ENCODE measurements around the gene SNTG2. TPM values are rescaled to one million over a fixed set of nuclear protein-coding genes. Genes with fewer than 3 reads are reported as not detected.

Gene SNTG2
- total and polyA plus RNA-seq, 10 of the 15 experiments (the other 5 are each of a cell fraction or from before 2014, with no cell fraction given): not detected

DNA sequence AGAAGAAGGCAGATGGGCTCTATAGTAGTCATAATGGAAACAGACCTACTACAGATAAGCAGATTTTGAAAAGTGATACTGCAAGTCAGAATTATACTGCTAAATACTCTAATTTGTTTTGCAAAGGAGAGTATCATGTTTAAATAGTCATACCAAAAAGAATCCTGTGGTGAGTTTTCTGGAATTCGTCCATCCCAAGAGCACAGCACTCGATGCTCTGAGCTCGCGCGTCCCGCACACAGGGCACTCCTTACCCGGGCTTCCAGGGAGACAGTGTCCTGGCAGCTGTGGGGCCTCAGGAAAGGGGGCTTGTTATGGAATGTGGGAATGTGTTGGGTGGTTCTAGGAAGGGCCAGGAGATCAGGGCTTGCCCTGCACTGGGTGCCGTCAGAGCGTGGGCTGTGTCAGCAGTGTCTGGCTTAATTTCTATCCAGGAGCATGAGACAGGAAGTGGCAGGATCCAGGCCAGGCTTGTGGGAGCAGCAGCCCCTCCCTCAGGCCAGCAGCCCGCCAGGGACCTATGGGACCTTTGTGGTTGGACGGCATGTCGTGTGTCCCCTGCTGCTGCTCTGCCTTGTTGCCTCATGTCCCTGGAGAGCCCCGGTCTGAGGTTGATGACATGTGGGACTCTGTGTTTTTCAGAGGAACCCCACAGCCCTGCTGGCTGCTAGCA, 269.4 kb downstream of the SNTG2 start:
- Histone ChIP-seq H3K9ac (ENCODE audit: control insufficient read depth, insufficient read depth, low read length) (no peak overlapping the region), H3K4me1 (ENCODE audit: control insufficient read depth, insufficient read depth, low read length) (no peaks in the 10 kb centered on the region), H2AFZ (ENCODE audit: control insufficient read depth, low read depth, low read length) (no peak overlapping the region), H3K79me2 (ENCODE audit: control insufficient read depth, insufficient read depth, low read length) (no peaks in the 10 kb centered on the region), H3K9me3 (replicated peaks; ENCODE audit: control insufficient read depth, insufficient read depth, low read length) (no peaks in the 10 kb centered on the region; the same call in 2 of the 3 replicates), H3K27ac (ENCODE audit: control insufficient read depth, insufficient read depth) (no peak overlapping the region), H3K4me3 (no peak overlapping the region), H3K36me3 (ENCODE audit: control insufficient read depth in 2 of 2, insufficient read depth in 2 of 2, low read length in 1 of 2) (no peaks in the 10 kb centered on the region), H3K27me3 (replicated peaks in 1 of 2; ENCODE audit: control insufficient read depth in 2 of 2, insufficient read depth in 2 of 2, low read length in 1 of 2) (no peaks in the 10 kb centered on the region), H3K4me2 (ENCODE audit: control insufficient read depth, insufficient read depth) (no peak overlapping the region), H4K20me1 (ENCODE audit: control insufficient read depth, insufficient read depth) (no peaks in the 10 kb centered on the region)
- SMC1A ChIA-PET (ENCODE audit: uncharacterized antibody, unreplicated experiment): no interaction called here
- WGBS (ENCODE audit: insufficient coverage, insufficient replicate concordance, low lambda C conversion rate, missing lambda C conversion rate): 49% methylated on average over 13 of the region's 13 CpGs
- POLR2A ChIA-PET: no interaction called here
- CTCF ChIA-PET: no interaction called here
- no TSS peak for BruUV-seq (replicated peaks)
- FAIRE-seq: no peak
- DNase-seq (ENCODE audit: low read depth, low spot score): no peak
- RAD21 ChIA-PET (ENCODE audit: unreplicated experiment): no interaction called here
- no peak for TF ChIP-seq RFX5 (IDR thresholded peaks at IDR 0.05; ENCODE audit: low read depth, low read length)
- intact Hi-C loops (cut with micrococcal nuclease; ENCODE audit: unreplicated experiment) (no loop called here), in situ Hi-C loops (cut with MboI) (no loop called here)
- ATAC-seq: no peak

DNA sequence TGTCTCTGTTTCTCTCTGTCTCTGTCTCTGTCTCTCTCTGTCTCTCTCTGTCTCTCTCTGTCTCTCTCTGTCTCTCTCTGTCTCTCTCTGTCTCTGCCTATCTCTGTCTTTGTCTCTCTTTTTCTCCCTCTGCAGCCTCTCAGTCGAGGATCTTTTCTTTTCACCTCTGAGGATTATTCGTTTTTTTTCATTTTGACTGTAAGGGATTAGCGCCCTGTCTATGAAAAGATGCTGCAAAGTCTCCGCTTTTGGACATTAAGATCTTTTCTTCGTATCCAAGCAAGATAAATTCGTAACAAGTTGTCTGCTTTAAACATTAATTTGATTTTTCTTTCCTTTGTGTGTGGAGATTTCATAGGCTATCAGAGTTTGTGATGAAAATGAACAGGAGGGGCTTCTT, 271.4 kb downstream of the SNTG2 start:
- Histone ChIP-seq H2AFZ (ENCODE audit: control insufficient read depth, low read depth, low read length) (no peak overlapping the region), H4K20me1 (ENCODE audit: control insufficient read depth, insufficient read depth) (no peaks in the 10 kb centered on the region), H3K36me3 (ENCODE audit: control insufficient read depth in 2 of 2, insufficient read depth in 2 of 2, low read length in 1 of 2) (no peaks in the 10 kb centered on the region), H3K9me3 (replicated peaks; ENCODE audit: control insufficient read depth, insufficient read depth, low read length) (no peaks in the 10 kb centered on the region; the same call in 2 of the 3 replicates), H3K27me3 (replicated peaks in 1 of 2; ENCODE audit: control insufficient read depth in 2 of 2, insufficient read depth in 2 of 2, low read length in 1 of 2) (no peaks in the 10 kb centered on the region), H3K27ac (ENCODE audit: control insufficient read depth, insufficient read depth) (no peak overlapping the region), H3K4me2 (ENCODE audit: control insufficient read depth, insufficient read depth) (no peak overlapping the region), H3K79me2 (ENCODE audit: control insufficient read depth, insufficient read depth, low read length) (no peaks in the 10 kb centered on the region), H3K4me1 (ENCODE audit: control insufficient read depth, insufficient read depth, low read length) (no peaks in the 10 kb centered on the region), H3K4me3 (no peak overlapping the region), H3K9ac (ENCODE audit: control insufficient read depth, insufficient read depth, low read length) (no peak overlapping the region)
- ChIA-PET POLR2A (no interaction called here), RAD21 (ENCODE audit: unreplicated experiment) (no interaction called here), SMC1A (ENCODE audit: uncharacterized antibody, unreplicated experiment) (no interaction called here), CTCF (no interaction called here)
- 47% methylated on average over 6 of the region's 6 CpGs for WGBS (ENCODE audit: insufficient coverage, insufficient replicate concordance, low lambda C conversion rate, missing lambda C conversion rate)
- DNase-seq (ENCODE audit: low read depth, low spot score) (no peak), ATAC-seq (no peak), FAIRE-seq (no peak)
- in situ Hi-C loops (cut with MboI): no loop called here
- intact Hi-C loops (cut with micrococcal nuclease; ENCODE audit: unreplicated experiment): no loop called here
- TF ChIP-seq SIX5 (IDR thresholded peaks at IDR 0.05; ENCODE audit: low read depth, low read length, severe bottlenecking) (no peak), NR2C2 (IDR thresholded peaks at IDR 0.05; ENCODE audit: borderline replicate concordance, control insufficient read depth, insufficient read length, low read depth) (no peak), STAT3 (IDR thresholded peaks at IDR 0.05; ENCODE audit: low read depth, low read length) (no peak), SMAD5 (IDR thresholded peaks at IDR 0.05; ENCODE audit: low read depth) (no peak)
- TF ChIP-seq, protein P1, sequence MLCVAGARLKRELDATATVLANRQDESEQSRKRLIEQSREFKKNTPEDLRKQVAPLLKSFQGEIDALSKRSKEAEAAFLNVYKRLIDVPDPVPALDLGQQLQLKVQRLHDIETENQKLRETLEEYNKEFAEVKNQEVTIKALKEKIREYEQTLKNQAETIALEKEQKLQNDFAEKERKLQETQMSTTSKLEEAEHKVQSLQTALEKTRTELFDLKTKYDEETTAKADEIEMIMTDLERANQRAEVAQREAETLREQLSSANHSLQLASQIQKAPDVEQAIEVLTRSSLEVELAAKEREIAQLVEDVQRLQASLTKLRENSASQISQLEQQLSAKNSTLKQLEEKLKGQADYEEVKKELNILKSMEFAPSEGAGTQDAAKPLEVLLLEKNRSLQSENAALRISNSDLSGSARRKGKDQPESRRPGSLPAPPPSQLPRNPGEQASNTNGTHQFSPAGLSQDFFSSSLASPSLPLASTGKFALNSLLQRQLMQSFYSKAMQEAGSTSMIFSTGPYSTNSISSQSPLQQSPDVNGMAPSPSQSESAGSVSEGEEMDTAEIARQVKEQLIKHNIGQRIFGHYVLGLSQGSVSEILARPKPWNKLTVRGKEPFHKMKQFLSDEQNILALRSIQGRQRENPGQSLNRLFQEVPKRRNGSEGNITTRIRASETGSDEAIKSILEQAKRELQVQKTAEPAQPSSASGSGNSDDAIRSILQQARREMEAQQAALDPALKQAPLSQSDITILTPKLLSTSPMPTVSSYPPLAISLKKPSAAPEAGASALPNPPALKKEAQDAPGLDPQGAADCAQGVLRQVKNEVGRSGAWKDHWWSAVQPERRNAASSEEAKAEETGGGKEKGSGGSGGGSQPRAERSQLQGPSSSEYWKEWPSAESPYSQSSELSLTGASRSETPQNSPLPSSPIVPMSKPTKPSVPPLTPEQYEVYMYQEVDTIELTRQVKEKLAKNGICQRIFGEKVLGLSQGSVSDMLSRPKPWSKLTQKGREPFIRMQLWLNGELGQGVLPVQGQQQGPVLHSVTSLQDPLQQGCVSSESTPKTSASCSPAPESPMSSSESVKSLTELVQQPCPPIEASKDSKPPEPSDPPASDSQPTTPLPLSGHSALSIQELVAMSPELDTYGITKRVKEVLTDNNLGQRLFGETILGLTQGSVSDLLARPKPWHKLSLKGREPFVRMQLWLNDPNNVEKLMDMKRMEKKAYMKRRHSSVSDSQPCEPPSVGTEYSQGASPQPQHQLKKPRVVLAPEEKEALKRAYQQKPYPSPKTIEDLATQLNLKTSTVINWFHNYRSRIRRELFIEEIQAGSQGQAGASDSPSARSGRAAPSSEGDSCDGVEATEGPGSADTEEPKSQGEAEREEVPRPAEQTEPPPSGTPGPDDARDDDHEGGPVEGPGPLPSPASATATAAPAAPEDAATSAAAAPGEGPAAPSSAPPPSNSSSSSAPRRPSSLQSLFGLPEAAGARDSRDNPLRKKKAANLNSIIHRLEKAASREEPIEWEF (IDR thresholded peaks at IDR 0.05; ENCODE audit: insufficient replicate concordance, low read depth, low read length): no peak
- TF ChIP-seq, protein P2, sequence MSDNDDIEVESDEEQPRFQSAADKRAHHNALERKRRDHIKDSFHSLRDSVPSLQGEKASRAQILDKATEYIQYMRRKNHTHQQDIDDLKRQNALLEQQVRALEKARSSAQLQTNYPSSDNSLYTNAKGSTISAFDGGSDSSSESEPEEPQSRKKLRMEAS (IDR thresholded peaks at IDR 0.05; ENCODE audit: low read depth, low read length): no peak
- BruUV-seq (replicated peaks): no TSS peak
